Activated B cell treated with CpG ODN at 0.5 μM for 24 hours (primary cell): ENCODE data around the gene TUBB. TPM values are rescaled to one million over a fixed set of nuclear protein-coding genes. Genes with fewer than 3 reads are reported as not detected.

Source experiments
- ATAC-seq: fragments of 200-7000 bp; cut with Tn5 transposase; one replicate; pipeline ENCODE4 v1.10.0; 2021; ENCODE audit warnings: low read depth, mild to moderate bottlenecking, moderate library complexity
- CTCF ChIA-PET: fragments of 350-600 bp; sonication (Branson Sonifier 250); formaldehyde crosslinking; loops from one replicate; lab custom pipeline; 2021; ENCODE audit warnings: antibody characterized with exemption; lab: Charles Lee
- POLR2A ChIA-PET: fragments of 350-600 bp; sonication (Branson Sonifier 250); formaldehyde crosslinking; loops from one replicate; lab custom pipeline; 2021; ENCODE audit warnings: antibody characterized with exemption; lab: Charles Lee
- DNase-seq: peaks from one replicate; pipeline ENCODE4 v3.0.0; 2022
- H3K27ac Mint-ChIP-seq: one replicate; pipeline ENCODE4 v1.8.0; 2020; ENCODE audit warnings: mixed read lengths
- H3K27me3 Mint-ChIP-seq: one replicate; pipeline ENCODE4 v1.8.0; 2021; ENCODE audit warnings: mixed read lengths
- H3K36me3 Mint-ChIP-seq: one replicate; pipeline ENCODE4 v1.8.0; 2021; ENCODE audit warnings: low read depth, mixed read lengths
- H3K4me1 Mint-ChIP-seq: one replicate; pipeline ENCODE4 v1.8.0; 2021; ENCODE audit warnings: mixed read lengths
- H3K4me3 Mint-ChIP-seq: one replicate; pipeline ENCODE4 v1.8.0; 2020; ENCODE audit warnings: mild to moderate bottlenecking, mixed read lengths
- H3K9me3 Mint-ChIP-seq: one replicate; pipeline ENCODE4 v1.8.0; 2020; ENCODE audit warnings: mixed read lengths
- CTCF ChIP-seq: fragments of 200-600 bp; IDR thresholded peaks from one replicate; pipeline ENCODE4 v1.8.0; 2022; ENCODE audit warnings: antibody characterized with exemption, mild to moderate bottlenecking
- intact Hi-C: fragments of 100-400 bp; cut with micrococcal nuclease; formaldehyde crosslinking; loops from one replicate; pipeline ENCODE4 v1.15.1; 2024
- total RNA-seq: library from RNA; stranded (reverse); gene quantifications from 2 replicates; pipeline ENCODE4 v1.2.3, GENCODE V29; 2022

TUBB gene
- total RNA-seq, 1 donor from 2014 or later = 700 TPM

- ATAC-seq (no peak), DNase-seq (no peak)
- Mint-ChIP-seq H3K4me1 (peaks cover 7% of the 10 kb centered on the region), H3K9me3 (no peaks in the 10 kb centered on the region), H3K4me3 (no peak overlapping the region), H3K36me3 (peaks cover 80% of the 10 kb centered on the region), H3K27me3 (no peaks in the 10 kb centered on the region), H3K27ac (no peak overlapping the region)
- ChIA-PET POLR2A (no interaction called here), CTCF (no interaction called here)
- TF ChIP-seq CTCF = no peak
- intact Hi-C loops = no loop called here
These were observed 12.8 kb upstream of the TUBB start for GRCh38 chr6:30707281-30707850.

DNA sequence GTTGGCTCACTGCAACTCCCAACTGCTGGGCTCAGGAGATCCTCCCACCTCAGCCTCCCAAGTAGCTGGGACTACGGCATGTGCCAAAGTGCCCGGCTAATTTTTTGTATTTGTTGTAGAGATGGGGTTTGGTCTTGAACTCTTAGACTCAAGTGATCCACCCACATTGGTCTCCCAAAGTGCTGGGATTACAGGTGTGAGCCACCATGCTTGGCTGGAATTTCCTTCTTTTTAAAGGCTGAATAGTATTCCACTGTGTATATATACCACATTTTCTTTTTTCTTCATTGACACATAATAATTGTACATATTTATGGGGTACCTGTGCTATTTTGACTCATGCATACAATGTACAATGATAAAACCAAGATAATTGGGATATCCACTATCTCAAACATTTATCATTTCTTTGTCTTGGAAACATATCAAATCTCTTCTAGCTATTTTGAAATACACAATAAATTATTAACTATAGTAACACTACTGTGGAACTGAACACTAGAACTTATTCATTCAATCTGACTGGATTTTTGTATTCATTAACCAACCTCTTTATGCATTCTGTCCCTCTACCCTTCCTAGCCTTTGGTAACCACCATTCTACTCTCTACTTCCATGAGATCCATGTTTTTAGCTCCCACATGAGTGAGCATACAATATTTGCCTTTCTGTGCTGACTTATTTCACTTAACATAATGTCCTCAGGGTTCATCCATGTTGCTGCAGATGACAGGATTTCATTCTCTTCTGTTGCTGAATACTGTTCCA, 10.9 kb upstream of the TUBB start:
- Mint-ChIP-seq H3K4me3 (no peak overlapping the region), H3K36me3 (peaks cover 78% of the 10 kb centered on the region), H3K4me1 (peaks cover 7% of the 10 kb centered on the region), H3K27ac (no peak overlapping the region), H3K9me3 (no peaks in the 10 kb centered on the region), H3K27me3 (no peaks in the 10 kb centered on the region)
- ATAC-seq (no peak), DNase-seq (no peak)
- TF ChIP-seq CTCF = no peak
- ChIA-PET CTCF (no interaction called here), POLR2A (no interaction called here)
- intact Hi-C loops = no loop called here

DNA sequence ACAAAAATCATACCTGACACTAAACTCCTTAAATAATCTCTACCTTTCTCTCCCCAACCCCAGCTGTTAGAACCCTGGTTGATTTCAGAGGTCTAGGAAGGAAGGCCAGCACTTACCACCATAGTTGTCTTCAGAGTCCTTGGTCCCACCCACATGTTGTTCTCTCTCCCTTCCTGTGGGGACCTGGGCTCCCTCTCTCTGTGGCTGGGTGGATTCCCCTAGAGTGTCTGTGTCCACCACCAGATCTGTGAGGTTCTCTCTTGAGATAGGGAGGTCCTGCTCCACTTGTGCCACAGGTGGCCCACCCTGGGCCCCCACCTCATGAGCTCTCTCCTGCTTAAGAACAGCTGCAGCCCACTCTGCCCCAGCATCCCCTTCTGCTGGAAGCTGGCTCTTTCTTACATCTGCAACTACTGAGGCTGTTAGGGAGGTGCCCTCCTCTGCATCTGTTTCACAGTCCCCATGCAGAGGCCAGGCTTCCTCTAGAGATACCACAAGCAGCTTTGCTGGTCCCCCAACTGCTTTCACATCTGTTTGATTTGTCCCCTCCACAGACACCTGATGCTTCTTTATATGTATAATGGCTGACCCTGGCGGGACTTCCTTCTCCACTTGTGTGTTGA, 8.3 kb upstream of the TUBB start:
- CTCF ChIA-PET = interaction anchor here (1.8 to 1.9 kb wide), 2 partner anchors 11 to 33 kb away, joined by 5 to 8 read pairs; no protein-coding TSS in a partner anchor
- POLR2A ChIA-PET = interaction anchor here (0.7 to 22.6 kb wide), 3 partner anchors 13 to 33 kb away, joined by 3 to 697 read pairs (median 4); partner anchors contain the start of gene DHX16
- Mint-ChIP-seq H3K27ac (no peak overlapping the region), H3K4me1 (peaks cover 27% of the 10 kb centered on the region), H3K36me3 (peaks cover 66% of the 10 kb centered on the region), H3K27me3 (no peaks in the 10 kb centered on the region), H3K9me3 (no peaks in the 10 kb centered on the region), H3K4me3 (no peak overlapping the region)
- no peak for DNase-seq
- ATAC-seq = no peak
- no peak for TF ChIP-seq CTCF
- intact Hi-C loops = no loop called here

GRCh38 chr6:30712441-30712945, 7.7 kb upstream of the TUBB start:
- ChIA-PET CTCF (interaction anchor here (1.3 to 1.9 kb wide), 4 partner anchors 10 to 33 kb away, joined by 3 to 8 read pairs (median 5); no protein-coding TSS in a partner anchor), POLR2A (interaction anchor here (0.7 to 22.6 kb wide), 3 partner anchors 14 to 34 kb away, joined by 3 to 697 read pairs (median 4); partner anchors contain the start of gene DHX16)
- Mint-ChIP-seq H3K36me3 (peaks cover 66% of the 10 kb centered on the region), H3K4me1 (peaks cover 33% of the 10 kb centered on the region), H3K27me3 (no peaks in the 10 kb centered on the region), H3K4me3 (no peak overlapping the region), H3K9me3 (no peaks in the 10 kb centered on the region), H3K27ac (no peak overlapping the region)
- ATAC-seq = no peak
- no peak for TF ChIP-seq CTCF
- intact Hi-C loops = no loop called here
- no peak for DNase-seq
